Activated CD4-positive, alpha-beta memory T cell treated with anti-CD3 and anti-CD28 coated beads for 36 hours (primary cell): ENCODE results near the gene PAGE1. TPM values are rescaled to one million over a fixed set of nuclear protein-coding genes. Genes with fewer than 3 reads are reported as not detected.
"Not testable (repeated sequence)": the region's sequence is repeated elsewhere in the genome, so short reads cannot be mapped to it uniquely, and the experiment has no call there.

Source experiments
- CTCF ChIA-PET: fragments of 350-600 bp; sonication (Branson Sonifier 250); formaldehyde crosslinking; loops from one replicate; lab custom pipeline; 2021; ENCODE audit warnings: antibody characterized with exemption, inconsistent platforms; lab: Charles Lee
- POLR2A ChIA-PET: fragments of 350-600 bp; sonication (Branson Sonifier 250); formaldehyde crosslinking; loops from one replicate; lab custom pipeline; 2021; ENCODE audit warnings: antibody characterized with exemption; lab: Charles Lee
- DNase-seq: peaks from one replicate; pipeline ENCODE4 v3.0.0-alpha.2; 2020
- H3K27ac Mint-ChIP-seq: one replicate; pipeline ENCODE4 v1.8.0; 2021; ENCODE audit warnings: mixed read lengths
- H3K27me3 Mint-ChIP-seq: one replicate; pipeline ENCODE4 v1.8.0; 2021; ENCODE audit warnings: mixed read lengths
- H3K36me3 Mint-ChIP-seq: one replicate; pipeline ENCODE4 v1.8.0; 2021; ENCODE audit warnings: mixed read lengths
- H3K4me1 Mint-ChIP-seq: one replicate; pipeline ENCODE4 v1.8.0; 2021; ENCODE audit warnings: low read depth, mixed read lengths
- H3K4me3 Mint-ChIP-seq: one replicate; pipeline ENCODE4 v1.8.0; 2021; ENCODE audit warnings: mild to moderate bottlenecking, mixed read lengths
- H3K9me3 Mint-ChIP-seq: one replicate; pipeline ENCODE4 v1.8.0; 2021; ENCODE audit warnings: mixed read lengths
- intact Hi-C: fragments of 100-400 bp; cut with micrococcal nuclease; formaldehyde crosslinking; loops from one replicate; pipeline ENCODE4 v1.15.1; 2023
- total RNA-seq, 2 experiments: library from RNA; stranded (reverse); gene quantifications; one replicate each; pipeline ENCODE4 v1.2.3, GENCODE V29; 2021

Gene PAGE1, protein sequence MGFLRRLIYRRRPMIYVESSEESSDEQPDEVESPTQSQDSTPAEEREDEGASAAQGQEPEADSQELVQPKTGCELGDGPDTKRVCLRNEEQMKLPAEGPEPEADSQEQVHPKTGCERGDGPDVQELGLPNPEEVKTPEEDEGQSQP
- total RNA-seq = not detected

DNA sequence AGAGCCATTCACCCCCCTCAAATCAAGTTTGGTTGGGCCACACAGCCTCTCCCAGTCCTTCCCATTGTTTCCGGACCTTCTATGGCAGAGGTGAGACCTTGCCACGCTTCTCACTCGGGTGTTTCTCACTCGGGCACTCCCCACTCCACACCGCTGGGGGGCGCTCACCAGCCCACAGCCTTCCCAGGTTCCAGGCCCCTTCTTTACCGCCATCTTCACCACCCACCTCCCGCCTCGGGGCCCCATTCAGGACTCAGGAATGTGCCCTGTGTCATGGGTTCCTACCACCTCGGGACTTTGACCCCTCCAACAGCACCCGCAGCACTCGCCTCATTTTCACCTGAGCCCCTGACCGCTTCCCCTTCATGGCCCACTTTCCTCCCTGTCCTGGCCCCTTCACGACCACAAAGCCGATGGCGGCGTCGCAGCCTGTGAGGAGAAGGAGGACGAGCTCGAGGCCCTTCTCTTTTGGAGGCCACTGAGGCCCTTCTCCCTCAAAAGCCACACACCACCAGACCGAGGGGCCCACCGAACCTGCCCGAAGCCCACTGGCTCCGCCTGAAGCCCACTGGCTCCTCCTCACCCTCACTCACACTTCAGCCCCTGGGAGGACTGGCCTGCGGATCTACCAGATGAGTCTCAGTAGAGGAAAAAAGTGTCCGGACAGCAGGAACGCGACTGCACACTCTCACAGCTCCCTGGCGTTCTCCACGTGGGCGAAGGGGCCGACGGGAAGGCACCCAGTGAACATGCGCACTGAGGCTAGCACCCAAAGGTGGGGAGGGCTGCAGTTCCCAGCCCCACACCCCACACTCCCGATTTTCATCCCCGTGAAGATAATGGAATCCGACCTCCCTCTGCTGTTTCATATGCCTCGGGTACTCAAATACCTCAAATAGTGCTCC, at the start of gene PAGE1:
TSS of gene PAGE1 (minus strand) at position 709 of the 905 bp plus-strand sequence. CDS start 1,214 bp downstream, outside the sequence.
- CTCF ChIA-PET = no interaction called here
- intact Hi-C loops = no loop called here
- Mint-ChIP-seq H3K36me3 (no peaks in the 10 kb centered on the region), H3K9me3 (no peaks in the 10 kb centered on the region), H3K27ac (no peak within 1 kb of the TSS), H3K27me3 (no peaks in the 10 kb centered on the region), H3K4me3 (no peak within 1 kb of the TSS), H3K4me1 (no peaks in the 10 kb centered on the region)
- POLR2A ChIA-PET = no interaction called here
- no peak for DNase-seq

DNA sequence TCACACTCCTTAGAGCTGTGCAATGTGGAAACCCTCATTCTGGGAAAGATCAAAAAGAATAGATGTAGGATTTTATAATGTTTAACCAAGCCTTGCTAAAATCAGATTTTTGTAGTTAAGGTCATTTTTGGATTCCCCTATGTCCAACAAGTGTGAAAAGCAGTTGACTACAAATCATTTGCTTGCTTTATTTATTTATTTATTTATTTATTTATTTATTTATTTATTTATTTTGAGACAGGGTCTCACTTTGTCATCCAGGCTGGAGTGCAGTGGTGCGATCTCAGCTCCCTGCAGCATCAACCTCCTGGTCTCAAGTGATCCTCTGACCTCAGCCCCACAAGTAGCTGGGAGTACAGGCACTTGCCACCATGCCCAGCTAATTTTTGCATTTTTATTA, 45.7 kb upstream of the PAGE1 start:
- H3K27me3 Mint-ChIP-seq, DNase-seq, POLR2A ChIA-PET, H3K4me1 Mint-ChIP-seq, CTCF ChIA-PET, H3K9me3 Mint-ChIP-seq, H3K36me3 Mint-ChIP-seq, H3K4me3 Mint-ChIP-seq, H3K27ac Mint-ChIP-seq, intact Hi-C loops: not testable (repeated sequence)

DNA sequence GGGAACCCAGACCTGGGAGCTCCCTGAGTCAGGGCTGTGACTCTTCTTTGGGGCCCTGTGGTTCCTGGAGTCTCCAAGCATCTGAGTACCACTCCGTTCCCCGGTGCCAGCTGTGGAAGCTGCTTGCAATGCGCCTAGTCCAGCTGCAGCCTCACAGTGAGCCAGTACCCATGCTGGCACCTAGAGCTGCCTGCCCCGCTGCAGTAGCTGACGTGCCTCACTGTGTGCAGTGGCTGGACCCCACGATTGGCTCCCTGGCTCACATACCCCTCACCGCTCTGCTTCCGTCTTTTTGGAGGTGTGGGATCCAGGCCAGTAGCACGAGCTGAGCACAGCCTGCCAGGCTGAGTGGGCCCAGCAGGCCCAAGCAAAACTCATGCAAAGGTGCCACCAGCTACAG, 32.1 kb upstream of the PAGE1 start:
- intact Hi-C loops = no loop called here
- Mint-ChIP-seq H3K36me3 (no peaks in the 10 kb centered on the region), H3K4me3 (no peak overlapping the region), H3K4me1 (no peaks in the 10 kb centered on the region), H3K27ac (no peak overlapping the region), H3K9me3 (no peaks in the 10 kb centered on the region), H3K27me3 (no peaks in the 10 kb centered on the region)
- ChIA-PET POLR2A (no interaction called here), CTCF (no interaction called here)
- DNase-seq = no peak

DNA sequence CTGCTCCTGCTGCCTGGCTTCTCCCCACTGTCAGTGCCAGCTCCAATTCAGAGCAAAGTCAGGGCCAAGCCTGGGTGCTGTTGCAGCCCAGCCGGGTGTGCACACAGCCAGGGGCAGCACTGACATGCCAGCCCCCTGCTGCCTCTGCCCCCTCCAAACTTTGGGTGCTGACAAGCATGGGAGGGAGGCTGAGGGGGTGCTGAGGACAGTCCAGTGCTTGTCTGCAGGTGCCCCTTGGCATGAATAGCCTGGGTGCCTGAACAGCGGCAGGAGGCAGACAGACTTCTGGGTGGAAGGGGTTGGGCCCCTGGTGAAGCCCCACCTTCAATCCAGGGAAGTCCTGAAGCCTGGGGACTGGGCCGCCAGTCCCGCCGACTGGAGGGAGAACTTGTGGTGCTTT, 31.2 kb upstream of the PAGE1 start:
- Mint-ChIP-seq H3K9me3 (no peaks in the 10 kb centered on the region), H3K4me1 (no peaks in the 10 kb centered on the region), H3K36me3 (no peaks in the 10 kb centered on the region), H3K27ac (no peak overlapping the region), H3K4me3 (no peak overlapping the region), H3K27me3 (no peaks in the 10 kb centered on the region)
- CTCF ChIA-PET = no interaction called here
- intact Hi-C loops = no loop called here
- no peak for DNase-seq
- POLR2A ChIA-PET = no interaction called here

DNA sequence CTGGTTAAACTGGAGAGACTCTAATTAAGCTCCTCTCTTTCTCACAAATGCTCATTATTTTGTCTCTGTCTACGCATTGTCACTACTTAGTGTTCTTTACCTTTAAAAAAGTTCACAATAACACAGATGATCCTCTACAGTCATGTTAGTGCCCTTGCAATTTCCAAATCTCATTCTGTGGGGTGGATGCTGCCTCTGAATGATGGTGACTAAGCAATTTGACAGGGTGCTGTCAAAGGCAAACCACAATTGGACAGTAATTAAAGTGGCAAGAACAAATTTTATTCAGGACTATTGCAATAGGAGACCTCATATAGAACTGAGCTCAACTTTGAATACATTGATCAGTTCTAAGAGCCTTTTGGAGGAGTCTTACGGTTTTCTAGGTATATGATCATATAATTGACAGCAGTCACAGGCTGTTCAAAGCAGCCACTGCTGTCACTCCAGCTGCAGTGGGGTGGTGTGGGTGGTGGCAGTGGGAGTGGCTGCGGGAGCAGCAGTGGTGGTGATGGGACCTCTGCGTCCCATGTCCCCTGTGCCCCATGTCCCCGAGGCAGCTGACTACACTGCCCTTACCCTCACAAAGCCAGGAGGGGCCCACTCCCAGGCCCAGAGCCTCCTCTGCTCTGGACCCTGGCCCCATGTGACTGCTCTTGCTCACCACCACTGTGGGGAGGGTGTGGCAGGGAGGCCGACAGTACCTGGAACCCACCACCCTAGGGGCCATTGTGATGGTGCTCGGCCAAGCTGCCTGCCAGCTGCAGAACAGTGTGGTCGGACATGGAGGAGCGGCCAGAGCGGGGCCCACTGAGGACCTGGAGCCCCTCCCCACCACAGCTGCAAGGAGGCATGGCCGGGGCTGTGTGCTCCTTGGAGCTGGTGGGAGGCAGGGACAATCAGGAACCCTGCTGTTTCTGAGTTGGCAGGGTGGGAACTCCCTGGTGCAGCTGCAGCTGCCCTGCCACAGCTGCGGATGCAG, 30.4 kb upstream of the PAGE1 start:
- CTCF ChIA-PET = no interaction called here
- no peaks in the 10 kb centered on the region for H3K9me3 Mint-ChIP-seq
- no peaks in the 10 kb centered on the region for H3K36me3 Mint-ChIP-seq
- DNase-seq = no peak
- intact Hi-C loops = no loop called here
- no peaks in the 10 kb centered on the region for H3K4me1 Mint-ChIP-seq
- POLR2A ChIA-PET = no interaction called here
- H3K27me3 Mint-ChIP-seq = no peaks in the 10 kb centered on the region
- H3K27ac Mint-ChIP-seq = no peak overlapping the region
- H3K4me3 Mint-ChIP-seq = no peak overlapping the region

DNA sequence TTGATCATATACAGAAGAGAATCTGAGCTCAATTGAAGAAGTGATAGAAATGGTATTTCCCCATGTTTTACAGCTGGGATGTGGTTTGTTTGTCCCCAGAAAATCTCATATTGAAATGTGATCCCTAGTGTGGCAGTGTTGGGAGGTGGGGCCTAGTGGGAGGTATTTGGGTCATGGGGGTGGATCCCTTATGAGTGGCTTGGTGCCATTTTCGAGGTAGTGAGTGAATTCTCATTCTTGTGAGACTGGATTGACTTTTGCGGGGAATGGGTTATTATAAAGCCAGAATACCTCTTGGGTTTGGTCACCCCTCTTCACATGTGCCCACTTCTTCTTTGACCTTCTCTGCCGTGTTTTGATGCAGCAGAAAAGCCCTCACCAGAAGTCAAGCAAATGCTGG, 29.6 kb upstream of the PAGE1 start:
- ChIA-PET CTCF (no interaction called here), POLR2A (no interaction called here)
- Mint-ChIP-seq H3K4me1 (no peaks in the 10 kb centered on the region), H3K36me3 (no peaks in the 10 kb centered on the region), H3K27ac (no peak overlapping the region), H3K27me3 (no peaks in the 10 kb centered on the region), H3K9me3 (no peaks in the 10 kb centered on the region), H3K4me3 (no peak overlapping the region)
- intact Hi-C loops = no loop called here
- no peak for DNase-seq

DNA sequence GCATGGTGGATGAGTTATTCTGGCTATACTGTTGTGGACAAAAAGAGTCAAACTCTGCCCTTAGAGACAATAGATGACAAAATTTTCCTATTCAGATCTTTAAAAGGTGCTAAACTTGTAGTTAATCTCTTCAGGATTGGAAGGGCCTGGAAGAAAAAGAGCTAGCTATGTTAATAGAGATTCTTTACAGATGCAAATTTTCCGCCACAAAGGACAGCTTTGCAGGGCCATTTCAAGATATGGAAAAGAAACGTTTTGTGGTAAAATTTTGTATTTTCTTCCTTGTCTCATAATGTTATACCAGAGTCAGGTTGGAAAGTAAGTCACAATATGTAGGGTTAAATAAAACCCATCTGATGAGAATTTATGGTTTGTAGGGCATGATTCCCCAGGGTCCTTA, 24.3 kb upstream of the PAGE1 start:
- DNase-seq, CTCF ChIA-PET, H3K9me3 Mint-ChIP-seq, POLR2A ChIA-PET, H3K36me3 Mint-ChIP-seq, intact Hi-C loops, H3K4me1 Mint-ChIP-seq, H3K27ac Mint-ChIP-seq, H3K27me3 Mint-ChIP-seq, H3K4me3 Mint-ChIP-seq: not testable (repeated sequence)

DNA sequence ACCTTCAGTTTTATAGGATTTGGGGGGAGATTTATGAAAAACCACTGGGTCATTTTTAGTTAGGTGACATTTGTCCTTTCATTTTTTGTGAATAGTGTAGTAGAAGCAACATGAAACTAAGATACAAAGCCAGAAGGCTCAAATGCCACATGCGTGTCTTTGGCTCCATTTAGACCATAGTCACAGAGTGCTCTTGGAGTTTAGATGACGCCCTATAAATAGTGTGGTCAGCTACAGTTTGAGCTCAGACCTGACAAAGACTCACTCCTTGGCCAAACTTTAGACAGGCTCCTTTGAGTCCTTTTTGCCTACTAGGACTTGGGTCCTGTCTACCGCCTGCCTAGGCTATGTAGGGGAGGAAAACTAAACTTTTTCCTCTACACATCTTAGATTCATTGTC, 16.8 kb upstream of the PAGE1 start:
- no peaks in the 10 kb centered on the region for H3K36me3 Mint-ChIP-seq
- CTCF ChIA-PET = no interaction called here
- H3K27ac Mint-ChIP-seq = no peak overlapping the region
- no peaks in the 10 kb centered on the region for H3K4me1 Mint-ChIP-seq
- H3K27me3 Mint-ChIP-seq = no peaks in the 10 kb centered on the region
- H3K4me3 Mint-ChIP-seq = no peak overlapping the region
- intact Hi-C loops = no loop called here
- no peak for DNase-seq
- POLR2A ChIA-PET = no interaction called here
- H3K9me3 Mint-ChIP-seq = no peaks in the 10 kb centered on the region

DNA sequence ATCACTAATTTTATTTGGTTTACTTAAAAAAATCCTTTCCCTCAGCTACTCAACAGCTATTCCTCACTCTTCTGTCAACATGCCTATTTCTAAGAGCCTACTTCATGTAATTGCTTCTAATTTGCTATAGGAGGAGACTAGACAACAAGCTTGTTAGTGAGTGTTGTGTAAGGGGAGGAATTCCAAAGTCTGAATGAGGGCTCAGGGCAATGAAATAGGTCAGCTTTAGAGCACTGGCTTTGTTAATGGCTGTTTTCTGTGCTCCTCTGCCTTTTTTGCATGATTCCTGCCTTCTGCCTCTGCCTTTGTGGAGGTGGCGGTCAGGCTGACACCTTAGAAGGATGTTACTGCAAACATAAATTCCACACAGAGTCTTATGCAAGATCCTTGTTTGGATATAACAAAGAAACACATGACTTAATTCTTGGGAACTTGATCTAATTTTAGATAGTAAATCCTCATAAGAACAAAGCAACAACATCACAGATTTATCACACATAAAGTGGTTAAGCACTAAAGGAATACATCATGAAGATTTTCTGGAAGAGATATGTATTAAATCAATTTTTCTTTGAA, 15.0 kb upstream of the PAGE1 start:
- Mint-ChIP-seq H3K9me3 (no peaks in the 10 kb centered on the region), H3K27ac (no peak overlapping the region), H3K4me1 (no peaks in the 10 kb centered on the region), H3K4me3 (no peak overlapping the region), H3K27me3 (no peaks in the 10 kb centered on the region), H3K36me3 (no peaks in the 10 kb centered on the region)
- POLR2A ChIA-PET = no interaction called here
- no peak for DNase-seq
- CTCF ChIA-PET = no interaction called here
- intact Hi-C loops = no loop called here

DNA sequence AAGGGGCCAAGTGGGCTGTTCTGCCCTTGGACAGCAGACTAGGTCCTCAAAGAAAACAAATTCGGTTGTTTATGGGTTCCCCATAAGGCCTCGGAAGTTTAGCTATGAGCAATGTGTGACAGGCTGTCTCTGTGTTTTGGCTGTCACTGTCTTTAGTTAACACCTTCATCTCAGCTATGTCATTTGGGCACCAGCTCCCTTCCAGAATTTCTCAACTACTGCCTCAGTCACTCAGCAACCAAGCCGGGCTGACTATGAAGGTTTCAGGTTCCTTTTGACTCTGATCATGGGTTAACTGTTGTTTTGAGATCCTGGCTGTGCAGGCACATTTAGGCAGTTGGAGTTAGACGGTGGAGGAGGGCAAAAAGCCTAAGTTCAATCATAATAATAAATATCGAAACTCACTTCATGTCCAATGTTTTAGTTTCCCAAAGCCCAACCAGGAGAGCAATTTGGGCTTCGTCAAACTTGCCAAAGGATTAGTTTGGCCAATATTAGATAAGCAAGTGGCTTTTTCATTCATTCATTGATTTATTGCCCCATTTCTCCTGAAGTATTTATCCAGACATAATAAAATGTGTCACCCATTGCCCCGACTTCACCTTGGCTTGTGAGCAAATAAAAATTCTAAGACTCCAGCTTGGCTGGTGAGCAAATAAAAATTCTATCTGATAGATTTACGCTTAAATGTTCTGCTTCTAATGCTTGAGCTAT, 9.1 kb upstream of the PAGE1 start:
- no peaks in the 10 kb centered on the region for H3K36me3 Mint-ChIP-seq
- no peak overlapping the region for H3K27ac Mint-ChIP-seq
- H3K4me1 Mint-ChIP-seq = no peaks in the 10 kb centered on the region
- H3K4me3 Mint-ChIP-seq = no peak overlapping the region
- intact Hi-C loops = no loop called here
- ChIA-PET POLR2A (no interaction called here), CTCF (no interaction called here)
- no peaks in the 10 kb centered on the region for H3K9me3 Mint-ChIP-seq
- no peaks in the 10 kb centered on the region for H3K27me3 Mint-ChIP-seq
- DNase-seq = peak; percentile 20

DNA sequence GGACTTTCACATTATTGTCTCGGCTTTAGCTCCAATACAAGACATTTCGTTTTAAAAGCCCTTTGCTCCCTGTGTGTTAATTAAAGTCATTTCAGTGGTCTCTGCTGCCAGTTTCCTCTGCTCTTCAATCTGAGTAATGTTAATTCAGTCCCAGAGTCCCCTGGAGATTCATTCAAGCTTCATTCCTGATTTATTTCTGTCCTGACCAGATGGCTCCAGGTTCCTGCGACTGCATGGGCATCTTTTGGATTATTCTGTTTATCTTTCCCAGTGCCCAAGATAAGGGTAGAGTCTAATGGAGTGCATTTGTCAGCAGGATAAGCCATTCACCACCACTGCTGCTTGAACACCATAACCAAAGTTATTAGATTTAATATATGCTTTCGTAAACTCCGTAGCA, 6.1 kb upstream of the PAGE1 start:
- Mint-ChIP-seq H3K27ac (no peak overlapping the region), H3K9me3 (no peaks in the 10 kb centered on the region), H3K36me3 (no peaks in the 10 kb centered on the region), H3K27me3 (no peaks in the 10 kb centered on the region), H3K4me3 (no peak overlapping the region), H3K4me1 (no peaks in the 10 kb centered on the region)
- intact Hi-C loops = no loop called here
- no peak for DNase-seq
- POLR2A ChIA-PET = no interaction called here
- CTCF ChIA-PET = no interaction called here
